HepG2 (cell line): ENCODE data around the gene CDK2AP2. TPM values are rescaled to one million over a fixed set of nuclear protein-coding genes. Genes with fewer than 3 reads are reported as not detected.
A peak's percentile ranks its signal among the peaks of the same experiment; 100 is the strongest.

ENCODE experiments used
- AKAP8 ChIP-seq: sonication (generic); formaldehyde crosslinking; IDR thresholded peaks from 2 replicates; pipeline ENCODE4 v1.5.1; 2020; ENCODE audit warnings: mild to moderate bottlenecking, missing genetic modification reagents
- CREBL2 ChIP-seq: sonication (generic); formaldehyde crosslinking; IDR thresholded peaks from 2 replicates; pipeline ENCODE4 v1.8.1; 2023; ENCODE audit warnings: missing genetic modification reagents, mild to moderate bottlenecking, borderline replicate concordance
- EHMT2 ChIP-seq: fragments of 200-600 bp; sonication (generic); IDR thresholded peaks from 2 replicates; pipeline ENCODE4 v1.7.0; 2017; ENCODE audit warnings: antibody characterized with exemption, low read depth, low read length, borderline replicate concordance
- GMEB2 ChIP-seq: IDR thresholded peaks from 2 replicates; pipeline ENCODE4 v1.6.1; 2016; ENCODE audit warnings: missing biosample characterization, missing genetic modification reagents, low read depth
- IKZF5 ChIP-seq: IDR thresholded peaks from 2 replicates; pipeline ENCODE4 v1.6.1; 2018; ENCODE audit warnings: missing genetic modification reagents, mild to moderate bottlenecking, missing compliant biosample characterization
- JUN ChIP-seq: sonication (generic); formaldehyde crosslinking; IDR thresholded peaks from 2 replicates; pipeline ENCODE4 v1.4.0; 2020; ENCODE audit warnings: mild to moderate bottlenecking, missing genetic modification reagents
- KLF13 ChIP-seq: sonication (generic); formaldehyde crosslinking; IDR thresholded peaks from 2 replicates; pipeline ENCODE4 v1.4.0; 2020; ENCODE audit warnings: mild to moderate bottlenecking, missing genetic modification reagents
- MAZ ChIP-seq, 2 experiments: sonication (generic) in 1 of 2; formaldehyde crosslinking in 1 of 2; IDR thresholded peaks; 2 replicates each; pipeline versions ENCODE4 v1.5.0 to v1.6.1; 2012 to 2020; ENCODE audit warnings: low read depth in 2 of 2, mild to moderate bottlenecking in 2 of 2, borderline replicate concordance in 1 of 2, improper control_type of control experiment in 1 of 2, low read length in 1 of 2, missing genetic modification reagents in 1 of 2, moderate library complexity in 1 of 2
- PAX8 ChIP-seq: sonication (generic); formaldehyde crosslinking; IDR thresholded peaks from 2 replicates; pipeline ENCODE4 v1.8.0; 2022; ENCODE audit warnings: mild to moderate bottlenecking, missing genetic modification reagents, borderline replicate concordance
- RFX5 ChIP-seq: IDR thresholded peaks from 2 replicates; pipeline ENCODE4 v1.6.1; 2011; ENCODE audit warnings: low read depth, low read length, improper control_type of control experiment
- RNF2 ChIP-seq: fragments of 450-650 bp; conservative IDR thresholded peaks from 2 replicates; pipeline ENCODE4 v1.6.1; 2016; ENCODE audit warnings: low read depth
- RXRB ChIP-seq: IDR thresholded peaks from 2 replicates; pipeline ENCODE4 v1.6.1; 2016; ENCODE audit warnings: borderline replicate concordance, missing genetic modification reagents, missing compliant biosample characterization
- SAP130 ChIP-seq: IDR thresholded peaks from 2 replicates; pipeline ENCODE4 v1.6.1; 2016; ENCODE audit warnings: low read depth
- SP140L ChIP-seq: sonication (generic); formaldehyde crosslinking; IDR thresholded peaks from 2 replicates; pipeline ENCODE4 v1.4.0; 2020; ENCODE audit warnings: missing genetic modification reagents, borderline replicate concordance
- TFDP2 ChIP-seq: sonication (generic); formaldehyde crosslinking; IDR thresholded peaks from 2 replicates; pipeline ENCODE4 v1.4.0; 2020; ENCODE audit warnings: missing genetic modification reagents
- ZFAT ChIP-seq: sonication (generic); formaldehyde crosslinking; conservative IDR thresholded peaks from 2 replicates; pipeline ENCODE4 v1.8.1; 2023; ENCODE audit warnings: missing genetic modification reagents, inconsistent platforms
- ZKSCAN1 ChIP-seq: fragments of 150-350 bp; IDR thresholded peaks from 2 replicates; pipeline ENCODE4 v1.6.1; 2014; ENCODE audit warnings: low read length
- ZNF10 ChIP-seq: sonication (generic); formaldehyde crosslinking; IDR thresholded peaks from 2 replicates; pipeline ENCODE4 v1.4.0; 2020; ENCODE audit warnings: mild to moderate bottlenecking, low read depth, missing genetic modification reagents, borderline replicate concordance
- ZNF138 ChIP-seq: sonication (generic); formaldehyde crosslinking; IDR thresholded peaks from 2 replicates; pipeline ENCODE4 v1.5.0; 2020; ENCODE audit warnings: mild to moderate bottlenecking, low read depth, missing genetic modification reagents
- ZNF24 ChIP-seq: fragments of 450-650 bp; IDR thresholded peaks from 2 replicates; pipeline ENCODE4 v1.6.1; 2017; ENCODE audit warnings: antibody characterized with exemption, mild to moderate bottlenecking
- ZNF326 ChIP-seq: sonication (generic); formaldehyde crosslinking; IDR thresholded peaks from 2 replicates; pipeline ENCODE4 v1.4.0; 2020; ENCODE audit warnings: missing genetic modification reagents, borderline replicate concordance
- ZNF740 ChIP-seq: sonication (generic); formaldehyde crosslinking; IDR thresholded peaks from 2 replicates; pipeline ENCODE4 v1.4.0; 2020; ENCODE audit warnings: missing genetic modification reagents
- ZNF781 ChIP-seq: sonication (generic); formaldehyde crosslinking; IDR thresholded peaks from 2 replicates; pipeline ENCODE4 v1.5.1; 2020; ENCODE audit warnings: borderline replicate concordance, mild to moderate bottlenecking, missing genetic modification reagents; ENCODE audit errors: not compliant biosample characterization
- ZSCAN29 ChIP-seq: sonication (generic); formaldehyde crosslinking; conservative IDR thresholded peaks from 2 replicates; pipeline ENCODE4 v1.4.0; 2020; ENCODE audit warnings: mild to moderate bottlenecking, missing genetic modification reagents
- polyA plus RNA-seq, 8 experiments: library from polyadenylated mRNA; depleted of rRNA in 3 of 8; stranded (reverse) in 7 of 8; unstranded in 1 of 8; fragments of >200 nt; fragmentation: Illumina TruSeq in 4 of 8; extraction: Trizol in 4 of 8; gene quantifications; 2 replicates each; pipeline versions ENCODE4 v1.2.1 to v1.2.3, GENCODE V29; 2011 to 2016; ENCODE audit warnings: low read depth in 4 of 8, missing spikeins in 1 of 8, mixed read lengths in 1 of 8; ENCODE audit not compliant: insufficient read depth in 1 of 8
- total RNA-seq, 5 experiments: library from RNA; depleted of rRNA; stranded (reverse); fragments of >200 nt; fragmentation: Illumina TruSeq; extraction: Trizol; gene quantifications; 2 replicates each; pipeline ENCODE4 v1.2.3, GENCODE V29; 2016; ENCODE audit warnings: low read depth in 1 of 5

Gene CDK2AP2
- total and polyA plus RNA-seq, 2 of the 13 experiments (the other 11 are each of a cell fraction or from before 2014, with no cell fraction given), result 15.0 to 23.2 TPM

- TF ChIP-seq GMEB2 (CRISPR knock-in tag) (no peak), MAZ (IDR thresholded peaks at IDR 0.05; ENCODE audit: borderline replicate concordance, low read depth, low read length) (no peak), MAZ (CRISPR knock-in tag; IDR thresholded peaks at IDR 0.05; ENCODE audit: low read depth) (0 out of 2 replicates have a peak, but pooled peaks have one; percentile 39), ZNF138 (CRISPR knock-in tag) (no peak), TFDP2 (CRISPR knock-in tag) (no peak), ZNF326 (CRISPR knock-in tag) (no peak), ZNF10 (CRISPR knock-in tag) (no peak), JUN (CRISPR knock-in tag) (0 out of 2 replicates have a peak, but pooled peaks have one; percentile 45), ZNF24 (no peak), ZNF740 (no peak), RXRB (CRISPR knock-in tag) (peak; percentile 54; the same call in 1 of the 2 replicates), RFX5 (no peak), ZSCAN29 (CRISPR knock-in tag) (0 out of 2 replicates have a peak, but pooled peaks have one; percentile 31), ZFAT (CRISPR knock-in tag) (no peak), KLF13 (no peak; the same call in 1 of the 2 replicates), RNF2 (0 out of 2 replicates have a peak, but pooled peaks have one; percentile 41), CREBL2 (CRISPR knock-in tag) (0 out of 2 replicates have a peak, but pooled peaks have one; percentile 44), PAX8 (CRISPR knock-in tag) (0 out of 2 replicates have a peak, but pooled peaks have one; percentile 41), ZNF781 (CRISPR knock-in tag) (peak; percentile 47), IKZF5 (CRISPR knock-in tag) (peak; percentile 71; the same call in 1 of the 2 replicates), AKAP8 (CRISPR knock-in tag) (0 out of 2 replicates have a peak, but pooled peaks have one; percentile 53), ZKSCAN1 (no peak), SAP130 (CRISPR knock-in tag) (peak; percentile 85), SP140L (CRISPR knock-in tag) (no peak), EHMT2 (no peak)
Observed at GRCh38 chr11:67505605-67506396, 2.2 kb downstream of the CDK2AP2 start (continued).
